Smooth muscle cell of bladder (primary cell): Measurements from ENCODE around the gene GAGE12G. TPM values are rescaled to one million over a fixed set of nuclear protein-coding genes. Genes with fewer than 3 reads are reported as not detected.

ENCODE experiments used
- total RNA-seq: library from RNA; depleted of rRNA; stranded (reverse); fragments of >200 nt; gene quantifications from 2 replicates; pipeline ENCODE4 v1.2.3, GENCODE V29; 2014

Gene GAGE12G, protein sequence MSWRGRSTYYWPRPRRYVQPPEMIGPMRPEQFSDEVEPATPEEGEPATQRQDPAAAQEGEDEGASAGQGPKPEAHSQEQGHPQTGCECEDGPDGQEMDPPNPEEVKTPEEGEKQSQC
- total RNA-seq: not detected in 2 replicates

GRCh38 chrX:49570100-49570499 is at the start of gene GAGE12G:
TSS of gene GAGE12G (plus strand) at chrX:49570400. CDS start at chrX:49571555, 1,155 bp downstream.

GRCh38 chrX:49531877-49532276 is 38.3 kb upstream of the GAGE12G start, which contains the start of gene GAGE12C:
TSS of gene GAGE12C (plus strand) at chrX:49532177. CDS start at chrX:49533332, 1,155 bp downstream.

DNA sequence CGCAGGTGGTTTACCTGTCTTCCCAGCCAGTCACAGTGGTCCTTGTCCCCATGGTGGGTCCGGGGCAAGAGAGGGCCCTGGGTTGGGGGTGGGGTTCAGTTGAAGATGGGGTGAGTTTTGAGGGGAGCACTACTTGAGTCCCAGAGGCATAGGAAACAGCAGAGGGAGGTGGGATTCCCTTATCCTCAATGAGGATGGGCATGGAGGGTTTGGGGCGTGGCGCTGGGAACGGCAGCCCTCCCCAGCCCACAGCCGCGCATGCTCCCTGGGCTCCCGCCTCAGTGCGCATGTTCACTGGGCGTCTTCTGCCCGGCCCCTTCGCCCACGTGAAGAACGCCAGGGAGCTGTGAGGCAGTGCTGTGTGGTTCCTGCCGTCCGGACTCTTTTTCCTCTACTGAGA is 28.8 kb upstream of the GAGE12G start, which contains the start of gene GAGE12D:
GAGE12D (plus strand) TSS at position 301 of the 400 bp plus-strand sequence. CDS start 1,155 bp downstream, outside the sequence.

DNA sequence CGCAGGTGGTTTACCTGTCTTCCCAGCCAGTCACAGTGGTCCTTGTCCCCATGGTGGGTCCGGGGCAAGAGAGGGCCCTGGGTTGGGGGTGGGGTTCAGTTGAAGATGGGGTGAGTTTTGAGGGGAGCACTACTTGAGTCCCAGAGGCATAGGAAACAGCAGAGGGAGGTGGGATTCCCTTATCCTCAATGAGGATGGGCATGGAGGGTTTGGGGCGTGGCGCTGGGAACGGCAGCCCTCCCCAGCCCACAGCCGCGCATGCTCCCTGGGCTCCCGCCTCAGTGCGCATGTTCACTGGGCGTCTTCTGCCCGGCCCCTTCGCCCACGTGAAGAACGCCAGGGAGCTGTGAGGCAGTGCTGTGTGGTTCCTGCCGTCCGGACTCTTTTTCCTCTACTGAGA is 19.2 kb upstream of the GAGE12G start, which contains the start of gene GAGE12E:
GAGE12E (plus strand) TSS at position 301 of the 400 bp plus-strand sequence. CDS start 1,155 bp downstream, outside the sequence.

GRCh38 chrX:49560542-49560941 is 9.7 kb upstream of the GAGE12G start, which contains the start of gene GAGE12F:
TSS of gene GAGE12F (plus strand) at chrX:49560842. CDS start at chrX:49561997, 1,155 bp downstream.

GRCh38 chrX:49579649-49580048 is 9.4 kb downstream of the GAGE12G start, which contains the start of gene GAGE12H:
TSS of gene GAGE12H (plus strand) at chrX:49579949. CDS start at chrX:49581104, 1,155 bp downstream.

DNA sequence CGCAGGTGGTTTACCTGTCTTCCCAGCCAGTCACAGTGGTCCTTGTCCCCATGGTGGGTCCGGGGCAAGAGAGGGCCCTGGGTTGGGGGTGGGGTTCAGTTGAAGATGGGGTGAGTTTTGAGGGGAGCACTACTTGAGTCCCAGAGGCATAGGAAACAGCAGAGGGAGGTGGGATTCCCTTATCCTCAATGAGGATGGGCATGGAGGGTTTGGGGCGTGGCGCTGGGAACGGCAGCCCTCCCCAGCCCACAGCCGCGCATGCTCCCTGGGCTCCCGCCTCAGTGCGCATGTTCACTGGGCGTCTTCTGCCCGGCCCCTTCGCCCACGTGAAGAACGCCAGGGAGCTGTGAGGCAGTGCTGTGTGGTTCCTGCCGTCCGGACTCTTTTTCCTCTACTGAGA is 19.0 kb downstream of the GAGE12G start, which contains the start of gene GAGE2A:
GAGE2A (plus strand) TSS at position 301 of the 400 bp plus-strand sequence. CDS start 1,155 bp downstream, outside the sequence.

GRCh38 chrX:49598720-49599119 is 28.5 kb downstream of the GAGE12G start, which contains the start of gene GAGE1:
TSS of gene GAGE1 (plus strand) at chrX:49599020. CDS start at chrX:49600175, 1,155 bp downstream.

Other genes with a start within 250 kb of the GAGE12G start
- gene GAGE12J, start 248.4 kb upstream of the GAGE12G start, total RNA-seq: not detected in 2 replicates
- not detected in 2 replicates for gene GAGE13, start 238.8 kb upstream of the GAGE12G start, total RNA-seq
- not detected in 2 replicates for gene GAGE12C, start 38.2 kb upstream of the GAGE12G start, total RNA-seq
- gene GAGE12D, start 28.7 kb upstream of the GAGE12G start, total RNA-seq: not detected in 2 replicates
- gene GAGE12E, start 19.1 kb upstream of the GAGE12G start, total RNA-seq: not detected in 2 replicates
- not detected in 2 replicates for gene GAGE12F, start 9.6 kb upstream of the GAGE12G start, total RNA-seq
- gene GAGE12H, start 9.5 kb downstream of the GAGE12G start, total RNA-seq: not detected in 2 replicates
- gene GAGE2A, start 19.1 kb downstream of the GAGE12G start, total RNA-seq: not detected in 2 replicates
- under 0.01 TPM in 1 of 2 replicates, not detected in the other for gene GAGE1, start 28.6 kb downstream of the GAGE12G start, total RNA-seq
- not detected in 2 replicates for gene PAGE1, start 125.6 kb downstream of the GAGE12G start, total RNA-seq